RKO (cell line): Measurements from ENCODE around the gene ELAVL3.

ENCODE experiments used
- DNase-seq: peaks from one replicate; pipeline ENCODE4 v3.0.0-alpha.2; 2016; ENCODE audit warnings: low spot score

The ELAVL3 gene

GRCh38 chr19:11480715-11481533, at the start of gene ELAVL3:
Gene ELAVL3 (minus strand): TSS chr19:11481046. CDS start chr19:11480608, 438 bp downstream.
- DNase-seq, result no peak

GRCh38 chr19:11530432-11530831, 49.6 kb upstream of the ELAVL3 start:
- DNase-seq, result peak; percentile 98

GRCh38 chr19:11528551-11529341, 47.9 kb upstream of the ELAVL3 start, which contains the start of gene ECSIT:
Gene ECSIT (minus strand): TSS chr19:11529134. CDS start chr19:11519170, 9,964 bp downstream.
- DNase-seq, result peak; percentile 99

GRCh38 chr19:11519138-11519537, 38.3 kb upstream of the ELAVL3 start:
- no peak for DNase-seq

- DNase-seq, result no peak
Measured at GRCh38 chr19:11513946-11514345, 33.1 kb upstream of the ELAVL3 start.

GRCh38 chr19:11510444-11510843, 29.6 kb upstream of the ELAVL3 start:
- no peak for DNase-seq

GRCh38 chr19:11507370-11508078, 26.7 kb upstream of the ELAVL3 start:
- DNase-seq, result no peak

GRCh38 chr19:11506967-11507366, 26.1 kb upstream of the ELAVL3 start:
- DNase-seq, result no peak

GRCh38 chr19:11506101-11506555, 25.3 kb upstream of the ELAVL3 start:
- DNase-seq, result no peak

GRCh38 chr19:11505504-11506100, 24.8 kb upstream of the ELAVL3 start, which contains the start of gene ZNF653:
Gene ZNF653 (minus strand): TSS chr19:11505839. CDS start chr19:11505786, 53 bp downstream.
- peak; percentile 95 for DNase-seq

GRCh38 chr19:11505032-11505503, 24.2 kb upstream of the ELAVL3 start:
- DNase-seq, result peak; percentile 92

- DNase-seq, result no peak
Measured at GRCh38 chr19:11504502-11505031, 23.7 kb upstream of the ELAVL3 start.

- no peak for DNase-seq
Measured at GRCh38 chr19:11499890-11500420, 19.1 kb upstream of the ELAVL3 start.

GRCh38 chr19:11499220-11499726, 18.4 kb upstream of the ELAVL3 start:
- DNase-seq, result no peak

- peak; percentile 90 for DNase-seq
Measured at GRCh38 chr19:11496391-11497163, 15.7 kb upstream of the ELAVL3 start.

- DNase-seq, result no peak
Measured at GRCh38 chr19:11495885-11496284, 15.0 kb upstream of the ELAVL3 start.

- no peak for DNase-seq
Measured at GRCh38 chr19:11495481-11495880, 14.6 kb upstream of the ELAVL3 start.

- no peak for DNase-seq
Measured at GRCh38 chr19:11494634-11495285, 13.9 kb upstream of the ELAVL3 start.

- DNase-seq, result no peak
Measured at GRCh38 chr19:11489378-11489777, 8.5 kb upstream of the ELAVL3 start.
